ENCODE data around the gene GRIPAP1. TPM values are rescaled to one million over a fixed set of nuclear protein-coding genes. Genes with fewer than 3 reads are reported as not detected.

GRIPAP1 gene
- total RNA-seq, 2 donors from 2014 or later: 22.8 to 42.5 TPM

GRCh38 chrX:48972220-48973164 lies 29.6 kb downstream of the GRIPAP1 start:
- Histone ChIP-seq H3K27ac (peak overlapping the region in 1 of 4 donors; percentile 17), H3K36me3 (replicated peaks in 1 of 2; ENCODE audit: insufficient read depth in 1 of 2, low read depth in 2 of 2) (no peaks in the 10 kb centered on the region), H3K27me3 (no peaks in the 10 kb centered on the region), H3K9me3 (no peaks in the 10 kb centered on the region), H3K4me3 (no peak overlapping the region), H3K4me1 (peaks cover 12% of the 10 kb centered on the region)
- ATAC-seq: peak; percentile 42
- DNase-seq: peak; percentile 33 to 62 (median 48)
- intact Hi-C loops (cut with DNase I): no loop called here
- TF ChIP-seq CTCF (IDR thresholded peaks at IDR 0.05): peak; percentile 9 to 44 (median 33)
- TF ChIP-seq POLR2A (IDR thresholded peaks at IDR 0.05): no peak
- WGBS, 2 donors: 17 to 40% methylated on average over 5 to 11 of the region's 13 CpGs

DNA sequence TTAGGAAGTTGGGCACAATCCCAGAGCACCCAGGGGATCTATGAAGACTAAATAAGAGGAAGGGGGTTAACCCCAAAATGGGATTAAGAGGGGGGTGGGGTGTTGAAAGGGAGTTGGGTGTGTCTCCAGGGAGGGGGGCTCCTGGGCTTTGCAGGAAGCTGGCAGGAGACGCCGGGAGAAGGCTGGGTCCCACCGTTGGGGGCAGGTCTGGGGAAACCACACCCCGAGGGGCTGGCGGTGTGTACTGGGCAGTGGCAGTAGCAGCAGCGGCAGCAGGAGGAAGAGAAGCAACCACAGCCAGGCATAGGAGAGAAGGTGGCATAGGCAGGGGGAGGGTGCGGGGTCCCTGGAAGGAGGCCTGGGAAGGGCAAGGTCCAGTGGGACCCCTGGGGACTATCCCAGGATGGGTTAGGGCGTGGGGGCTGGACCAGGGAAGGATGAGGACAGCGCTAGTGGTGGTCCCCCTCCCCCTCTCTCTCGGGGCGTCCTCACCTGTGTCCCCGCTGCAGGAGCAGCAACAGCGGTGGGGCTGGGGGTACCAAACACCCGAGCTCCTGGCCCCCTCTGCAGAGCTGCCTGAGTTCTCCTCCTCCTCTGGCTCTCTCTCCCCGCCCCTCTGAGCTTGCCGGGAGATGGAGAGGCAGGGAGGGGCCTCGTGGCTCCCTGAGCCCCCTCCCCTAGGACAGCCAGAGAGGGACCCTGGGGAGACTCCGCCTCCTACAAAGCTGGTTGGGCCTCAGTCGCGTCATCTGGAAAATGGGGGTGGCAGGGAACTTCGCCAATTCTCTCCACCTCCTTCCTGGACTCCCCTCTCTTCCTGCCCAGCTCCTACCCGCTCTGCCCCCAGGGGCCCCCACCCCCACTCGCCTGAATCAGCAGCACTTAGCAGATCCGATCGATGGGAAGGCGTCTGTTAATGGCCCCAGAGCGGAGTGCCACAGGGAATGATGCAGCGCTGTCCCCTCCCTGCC lies 30.5 kb downstream of the GRIPAP1 start, which contains the start of gene KCND1:
Gene KCND1, minus strand, starts transcription at position 596 of the 971 bp plus-strand sequence. CDS start 1,573 bp downstream, outside the sequence.
- peak within 1 kb of the TSS in 2 of 4 donors; percentile 17 to 32 for H3K27ac ChIP-seq
- DNase-seq (peak; percentile 30 to 41 (median 34)), ATAC-seq (peak; percentile 64)

DNA sequence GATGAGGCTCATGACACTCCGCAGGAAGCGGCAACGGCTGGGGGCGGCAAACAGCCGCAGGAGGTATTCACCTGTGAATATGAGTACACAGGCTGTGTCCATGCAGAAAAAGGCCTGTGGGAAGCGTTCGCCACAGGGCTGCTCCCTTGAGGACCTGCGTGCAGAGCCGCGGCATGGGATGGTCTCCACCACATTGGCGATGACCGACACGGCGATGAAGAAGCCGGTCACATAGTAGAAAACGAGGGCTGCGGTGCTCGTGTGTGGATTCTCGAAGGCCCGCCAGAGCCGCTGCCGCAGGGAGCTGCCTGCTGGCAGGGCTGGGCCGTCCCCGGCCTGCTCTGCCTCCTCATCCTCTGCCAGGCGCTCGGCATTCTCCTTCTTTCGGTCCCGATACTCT lies 32.6 kb downstream of the GRIPAP1 start:
- peaks cover 12% of the 10 kb centered on the region for H3K4me1 ChIP-seq
- no peak for TF ChIP-seq POLR2A (IDR thresholded peaks at IDR 0.05)
- no peak for TF ChIP-seq CTCF (IDR thresholded peaks at IDR 0.05)
- DNase-seq (no peak), ATAC-seq (no peak)
- no peaks in the 10 kb centered on the region for H3K36me3 ChIP-seq (replicated peaks in 1 of 2; ENCODE audit: insufficient read depth in 1 of 2, low read depth in 2 of 2)
- intact Hi-C loops (cut with DNase I): no loop called here
- no peaks in the 10 kb centered on the region for H3K9me3 ChIP-seq
- no peak overlapping the region for H3K27ac ChIP-seq
- H3K4me3 ChIP-seq: no peak overlapping the region
- no peaks in the 10 kb centered on the region for H3K27me3 ChIP-seq
- WGBS, 2 donors: 70 to 86% methylated on average over 4 to 13 of the region's 28 CpGs

More for the DNA sequence above, 30.5 kb downstream of the GRIPAP1 start, which contains the start of gene KCND1:
- TF ChIP-seq CTCF (IDR thresholded peaks at IDR 0.05) (no peak), POLR2A (IDR thresholded peaks at IDR 0.05) (peak in 1 of 3 donors; percentile 28)
- Histone ChIP-seq H3K27me3 (no peaks in the 10 kb centered on the region), H3K9me3 (no peaks in the 10 kb centered on the region), H3K4me1 (peaks cover 12% of the 10 kb centered on the region), H3K4me3 (no peak within 1 kb of the TSS), H3K36me3 (replicated peaks in 1 of 2; ENCODE audit: insufficient read depth in 1 of 2, low read depth in 2 of 2) (no peaks in the 10 kb centered on the region)
- WGBS, 2 donors: 6 to 8% methylated on average over 7 to 11 of the region's 28 CpGs
- intact Hi-C loops (cut with DNase I): no loop called here

- no peak for TF ChIP-seq CTCF (IDR thresholded peaks at IDR 0.05)
- no peak for TF ChIP-seq POLR2A (IDR thresholded peaks at IDR 0.05)
- Histone ChIP-seq H3K36me3 (replicated peaks in 1 of 2; ENCODE audit: insufficient read depth in 1 of 2, low read depth in 2 of 2) (no peaks in the 10 kb centered on the region), H3K27ac (no peak overlapping the region), H3K27me3 (no peaks in the 10 kb centered on the region), H3K4me1 (peaks cover 12% of the 10 kb centered on the region), H3K9me3 (no peaks in the 10 kb centered on the region), H3K4me3 (no peak overlapping the region)
- 40 to 50% methylated on average over 1 of the region's 1 CpG for WGBS, 2 donors
- ATAC-seq (no peak), DNase-seq (no peak)
- intact Hi-C loops (cut with DNase I): no loop called here
Observed at GRCh38 chrX:48968377-48968776, 33.7 kb downstream of the GRIPAP1 start.

All from body of pancreas (tissue), 4 donors.